Testis (tissue), 2 donors: ENCODE results near the gene GSAP.

Experiments used
- POLR2A ChIP-seq: fragments of 450-650 bp; IDR thresholded peaks from one replicate; pipeline ENCODE4 v1.6.1; 2017; ENCODE audit warnings: antibody characterized with exemption, mild to moderate bottlenecking, moderate library complexity
- TF ChIP-seq, protein P1 (sequence below), 3 experiments: fragments of 450-650 bp in 2 of 3; fragments of 200-600 bp in 1 of 3; sonication (generic) in 1 of 3; IDR thresholded peaks; one replicate each; pipeline ENCODE4 v1.5.1; 2016 to 2019; ENCODE audit warnings: antibody characterized with exemption in 3 of 3, mild to moderate bottlenecking in 2 of 3, moderate library complexity in 1 of 3

DNA sequence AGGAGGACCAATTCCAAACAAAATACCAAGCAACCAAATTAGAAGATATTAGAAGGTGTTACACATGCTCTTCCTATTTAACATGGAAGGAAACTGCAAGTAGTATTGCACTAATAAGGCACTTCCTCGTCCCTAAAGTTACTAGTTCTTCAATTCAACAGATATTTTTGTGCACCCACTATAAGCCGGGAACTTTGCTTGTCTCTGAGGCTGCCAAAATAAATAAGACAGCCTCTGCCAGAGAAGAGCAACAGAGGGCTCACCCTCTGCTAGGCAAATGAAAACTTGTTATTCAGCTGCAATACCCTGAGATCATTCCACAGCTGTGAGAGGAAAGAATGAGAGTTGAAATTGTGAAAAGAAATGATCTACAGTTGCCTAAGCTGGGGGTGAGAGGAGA is 37.4 kb upstream of the GSAP start:
- TF ChIP-seq POLR2A = no peak
- TF ChIP-seq, protein P1, sequence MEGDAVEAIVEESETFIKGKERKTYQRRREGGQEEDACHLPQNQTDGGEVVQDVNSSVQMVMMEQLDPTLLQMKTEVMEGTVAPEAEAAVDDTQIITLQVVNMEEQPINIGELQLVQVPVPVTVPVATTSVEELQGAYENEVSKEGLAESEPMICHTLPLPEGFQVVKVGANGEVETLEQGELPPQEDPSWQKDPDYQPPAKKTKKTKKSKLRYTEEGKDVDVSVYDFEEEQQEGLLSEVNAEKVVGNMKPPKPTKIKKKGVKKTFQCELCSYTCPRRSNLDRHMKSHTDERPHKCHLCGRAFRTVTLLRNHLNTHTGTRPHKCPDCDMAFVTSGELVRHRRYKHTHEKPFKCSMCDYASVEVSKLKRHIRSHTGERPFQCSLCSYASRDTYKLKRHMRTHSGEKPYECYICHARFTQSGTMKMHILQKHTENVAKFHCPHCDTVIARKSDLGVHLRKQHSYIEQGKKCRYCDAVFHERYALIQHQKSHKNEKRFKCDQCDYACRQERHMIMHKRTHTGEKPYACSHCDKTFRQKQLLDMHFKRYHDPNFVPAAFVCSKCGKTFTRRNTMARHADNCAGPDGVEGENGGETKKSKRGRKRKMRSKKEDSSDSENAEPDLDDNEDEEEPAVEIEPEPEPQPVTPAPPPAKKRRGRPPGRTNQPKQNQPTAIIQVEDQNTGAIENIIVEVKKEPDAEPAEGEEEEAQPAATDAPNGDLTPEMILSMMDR (IDR thresholded peaks at IDR 0.05) = no peak
